H9 (cell line): Measurements from ENCODE around the gene ZNF513. TPM values are rescaled to one million over a fixed set of nuclear protein-coding genes. Genes with fewer than 3 reads are reported as not detected.

Experiments used
- DNase-seq: peaks from one replicate; pipeline ENCODE4 v3.0.0-alpha.2; 2017
- H2AFZ ChIP-seq: one replicate; pipeline ENCODE4 v1.6.1; 2013; ENCODE audit warnings: mild to moderate bottlenecking, low read length, control low read depth, moderate library complexity
- H2AK5ac ChIP-seq: 2 replicates; pipeline ENCODE4 v1.6.1; 2013; ENCODE audit warnings: low read length, control low read depth, mixed read lengths; ENCODE audit not compliant: insufficient read length
- H2BK120ac ChIP-seq: one replicate; pipeline ENCODE4 v1.6.1; 2013; ENCODE audit warnings: low read depth, mild to moderate bottlenecking, low read length, control low read depth, inconsistent platforms; ENCODE audit not compliant: poor library complexity, severe bottlenecking
- H2BK12ac ChIP-seq: 2 replicates; pipeline ENCODE4 v1.6.1; 2013; ENCODE audit warnings: low read length, control low read depth, mixed read lengths, low read depth; ENCODE audit not compliant: insufficient read length
- H2BK15ac ChIP-seq: 2 replicates; pipeline ENCODE4 v1.6.1; 2013; ENCODE audit warnings: low read depth, low read length, control low read depth
- H2BK20ac ChIP-seq: one replicate; pipeline ENCODE4 v1.6.1; 2013; ENCODE audit warnings: low read depth, mild to moderate bottlenecking, low read length, control low read depth, inconsistent platforms; ENCODE audit not compliant: poor library complexity, severe bottlenecking
- H2BK5ac ChIP-seq: 2 replicates; pipeline ENCODE4 v1.6.1; 2013; ENCODE audit warnings: low read length, control low read depth, mixed read lengths; ENCODE audit not compliant: insufficient read length
- H3K14ac ChIP-seq: 2 replicates; pipeline ENCODE4 v1.6.1; 2013; ENCODE audit warnings: low read length, control low read depth; ENCODE audit not compliant: insufficient read depth
- H3K18ac ChIP-seq: 2 replicates; pipeline ENCODE4 v1.6.1; 2013; ENCODE audit warnings: low read depth, mild to moderate bottlenecking, mixed read lengths, low read length, control low read depth; ENCODE audit not compliant: insufficient read length
- H3K23ac ChIP-seq: 2 replicates; pipeline ENCODE4 v1.6.1; 2013; ENCODE audit warnings: low read length, control low read depth, mixed read lengths, low read depth; ENCODE audit not compliant: insufficient read length
- H3K23me2 ChIP-seq: 2 replicates; pipeline ENCODE4 v1.6.1; 2013; ENCODE audit warnings: low read depth, mild to moderate bottlenecking, mixed read lengths, low read length, control low read depth; ENCODE audit not compliant: insufficient read length, poor library complexity, severe bottlenecking
- H3K27ac ChIP-seq: 2 replicates; pipeline ENCODE4 v1.5.1; 2013; ENCODE audit warnings: low read length, control low read depth, mixed read lengths, low read depth; ENCODE audit not compliant: insufficient read length
- H3K27me3 ChIP-seq: 2 replicates; pipeline ENCODE4 v1.6.1; 2013; ENCODE audit warnings: low read length, control low read depth, inconsistent platforms; ENCODE audit not compliant: insufficient read depth
- H3K4ac ChIP-seq: 2 replicates; pipeline ENCODE4 v1.6.1; 2013; ENCODE audit warnings: low read depth, mild to moderate bottlenecking, control low read depth, inconsistent platforms, low read length, moderate library complexity
- H3K4me1 ChIP-seq: 2 replicates; pipeline ENCODE4 v1.6.1; 2013; ENCODE audit warnings: low read length, control low read depth, inconsistent platforms; ENCODE audit not compliant: insufficient read depth
- H3K4me2 ChIP-seq: 2 replicates; pipeline ENCODE4 v1.6.1; 2013; ENCODE audit warnings: low read length, control low read depth, mixed read lengths; ENCODE audit not compliant: insufficient read length, insufficient read depth
- H3K56ac ChIP-seq: 2 replicates; pipeline ENCODE4 v1.6.1; 2013; ENCODE audit warnings: low read depth, mild to moderate bottlenecking, mixed read lengths, low read length, control low read depth; ENCODE audit not compliant: insufficient read length
- H3K79me1 ChIP-seq: 2 replicates; pipeline ENCODE4 v1.6.1; 2013; ENCODE audit warnings: low read depth, mild to moderate bottlenecking, moderate library complexity, low read length, control low read depth, inconsistent platforms; ENCODE audit not compliant: insufficient read depth, poor library complexity, severe bottlenecking
- H3K79me2 ChIP-seq: 2 replicates; pipeline ENCODE4 v1.6.1; 2013; ENCODE audit warnings: low read length, control low read depth, inconsistent platforms; ENCODE audit not compliant: insufficient read depth
- H3K9ac ChIP-seq: 2 replicates; pipeline ENCODE4 v1.6.1; 2013; ENCODE audit warnings: low read length, control low read depth, mixed read lengths; ENCODE audit not compliant: insufficient read length; ENCODE audit errors: extremely low read depth
- H3K9me3 ChIP-seq: one replicate; pipeline ENCODE4 v1.6.1; 2013; ENCODE audit warnings: low read depth, low read length, inconsistent platforms; ENCODE audit not compliant: control insufficient read depth
- H3T11ph ChIP-seq: one replicate; pipeline ENCODE4 v1.6.1; 2013; ENCODE audit warnings: mild to moderate bottlenecking, low read length, control low read depth, inconsistent platforms
- H4K20me1 ChIP-seq: one replicate; pipeline ENCODE4 v1.6.1; 2013; ENCODE audit not compliant: control insufficient read depth, insufficient read length, insufficient read depth
- H4K5ac ChIP-seq: 2 replicates; pipeline ENCODE4 v1.6.1; 2013; ENCODE audit warnings: low read depth, mild to moderate bottlenecking, mixed read lengths, low read length, control low read depth; ENCODE audit not compliant: insufficient read length
- H4K8ac ChIP-seq: replicated peaks from 2 replicates; pipeline ENCODE4 v1.6.1; 2013; ENCODE audit warnings: low read length, control low read depth, mixed read lengths, low read depth; ENCODE audit not compliant: insufficient read length
- H4K91ac ChIP-seq: 2 replicates; pipeline ENCODE4 v1.6.1; 2013; ENCODE audit warnings: low read depth, mild to moderate bottlenecking, moderate library complexity, mixed read lengths, low read length, control low read depth; ENCODE audit not compliant: insufficient read length
- H3K27ac Mint-ChIP-seq, 3 experiments: 2 replicates in 2 of 3; 3 replicates in 1 of 3; pipeline ENCODE4 v1.8.0; 2020 to 2021; ENCODE audit warnings: mixed read lengths in 3 of 3, mild to moderate bottlenecking in 1 of 3, moderate library complexity in 1 of 3
- H3K27me3 Mint-ChIP-seq: 2 replicates; pipeline ENCODE4 v1.8.0; 2021; ENCODE audit warnings: low read depth, mild to moderate bottlenecking, moderate library complexity, mixed read lengths
- H3K36me3 Mint-ChIP-seq, 3 experiments: 2 replicates in 2 of 3; 3 replicates in 1 of 3; pipeline ENCODE4 v1.8.0; 2020 to 2021; ENCODE audit warnings: low read depth in 3 of 3, mixed read lengths in 3 of 3; ENCODE audit not compliant: insufficient read depth in 1 of 3
- H3K4me1 Mint-ChIP-seq, 2 experiments: 2 replicates each; pipeline ENCODE4 v1.8.0; 2020; ENCODE audit warnings: mixed read lengths in 2 of 2
- H3K4me3 Mint-ChIP-seq, 2 experiments: 2 replicates in 1 of 2; 3 replicates in 1 of 2; pipeline ENCODE4 v1.8.0; 2020 to 2021; ENCODE audit warnings: mild to moderate bottlenecking in 2 of 2, mixed read lengths in 2 of 2, moderate library complexity in 1 of 2
- H3K9me3 Mint-ChIP-seq, 2 experiments: 2 replicates in 1 of 2; 3 replicates in 1 of 2; pipeline ENCODE4 v1.8.0; 2020; ENCODE audit warnings: mild to moderate bottlenecking in 2 of 2, mixed read lengths in 2 of 2, moderate library complexity in 1 of 2
- WGBS: extraction: QIAGEN DNeasy Blood & Tissue Kit; methylation state at CpG from one replicate; pipeline ENCODE4 v1.1.7; 2013; ENCODE audit warnings: missing lambda C conversion rate, low lambda C conversion rate, mixed read lengths; ENCODE audit not compliant: insufficient read length; ENCODE audit errors: extremely low coverage; 5-methylcytosine and 5-hydroxymethylcytosine counted together
- total RNA-seq: library from RNA; stranded (reverse); gene quantifications from 2 replicates; pipeline ENCODE4 v1.2.1, GENCODE V29; 2021
- TF ChIP-seq, protein P1 (sequence below): fragments of 200-600 bp; sonication (generic); conservative IDR thresholded peaks from 3 replicates; pipeline ENCODE4 v1.8.0; 2021; ENCODE audit warnings: antibody characterized with exemption, mild to moderate bottlenecking

ZNF513 gene
- total RNA-seq, 1 experiment from 2014 or later, result 26.5 TPM

DNA sequence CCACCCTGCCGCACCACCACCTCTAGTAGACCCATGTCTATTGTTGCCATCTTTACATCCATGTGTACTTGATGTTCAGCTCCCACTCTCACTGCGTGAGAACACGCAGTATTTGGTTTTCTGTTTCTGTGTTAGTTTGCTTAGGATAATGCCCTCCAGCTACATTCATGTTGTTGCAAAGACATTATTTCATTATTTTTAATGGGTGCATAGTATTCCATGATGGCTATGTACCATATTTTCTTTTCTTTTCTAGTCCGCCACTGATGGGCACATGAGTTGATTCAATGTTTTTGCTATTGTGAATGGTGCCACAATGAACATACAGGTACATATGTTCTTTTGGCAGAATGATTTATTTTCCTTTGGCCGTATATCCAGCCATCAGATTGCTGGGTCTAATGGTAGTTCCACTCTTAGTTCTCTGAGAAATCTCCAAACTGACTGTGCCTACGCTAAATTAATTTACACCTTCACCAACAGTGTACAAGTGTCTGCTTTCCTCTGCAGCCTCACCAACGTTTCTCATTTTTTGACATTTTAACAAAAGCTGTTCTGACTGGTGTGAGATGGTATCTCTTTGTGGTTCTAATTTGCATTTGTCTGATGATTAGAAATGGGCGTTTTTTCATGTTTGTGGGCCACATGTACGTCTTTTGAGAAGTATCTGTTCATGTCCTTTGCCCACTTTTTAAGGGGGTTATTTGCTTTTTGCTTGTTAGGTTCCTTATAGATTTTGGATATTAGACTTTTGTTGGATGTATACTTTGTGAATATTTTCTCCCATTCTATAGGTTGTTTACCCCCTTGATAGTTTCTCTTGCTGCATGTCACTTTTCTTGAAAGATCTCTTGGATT, 10.5 kb upstream of the ZNF513 start:
- Histone ChIP-seq H3K79me1 (peaks cover 6% of the 10 kb centered on the region), H3K9me3 (no peaks in the 10 kb centered on the region), H2AK5ac (no peak overlapping the region), H2AFZ (no peak overlapping the region), H4K20me1 (no peaks in the 10 kb centered on the region), H2BK5ac (no peak overlapping the region), H3K18ac (no peak overlapping the region), H3K27ac (no peak overlapping the region), H3K27me3 (no peaks in the 10 kb centered on the region), H3K23me2 (no peaks in the 10 kb centered on the region), H4K91ac (no peak overlapping the region), H3K4ac (no peak overlapping the region), H2BK120ac (no peak overlapping the region), H3K56ac (no peak overlapping the region), H3K79me2 (peaks cover 27% of the 10 kb centered on the region; the same call in 1 of the 2 replicates), H3K4me2 (no peak overlapping the region), H2BK20ac (no peak overlapping the region), H3K23ac (no peak overlapping the region), H3K14ac (no peak overlapping the region), H3K9ac (no peak overlapping the region), H2BK12ac (no peak overlapping the region), H3K4me1 (no peaks in the 10 kb centered on the region), H4K8ac (no peak overlapping the region), H2BK15ac (no peak overlapping the region), H3T11ph (no peak overlapping the region), H4K5ac (no peak overlapping the region)
- Mint-ChIP-seq H3K9me3 (no peaks in the 10 kb centered on the region), H3K4me1 (no peaks in the 10 kb centered on the region), H3K4me3 (no peak overlapping the region), H3K27me3 (no peaks in the 10 kb centered on the region), H3K36me3 (peaks cover 16 to 39% (median 22%) of the 10 kb centered on the region in 3 experiments; a peak in 6 of 7 replicates), H3K27ac (no peak overlapping the region)
- no peak for DNase-seq
- TF ChIP-seq, protein P1, sequence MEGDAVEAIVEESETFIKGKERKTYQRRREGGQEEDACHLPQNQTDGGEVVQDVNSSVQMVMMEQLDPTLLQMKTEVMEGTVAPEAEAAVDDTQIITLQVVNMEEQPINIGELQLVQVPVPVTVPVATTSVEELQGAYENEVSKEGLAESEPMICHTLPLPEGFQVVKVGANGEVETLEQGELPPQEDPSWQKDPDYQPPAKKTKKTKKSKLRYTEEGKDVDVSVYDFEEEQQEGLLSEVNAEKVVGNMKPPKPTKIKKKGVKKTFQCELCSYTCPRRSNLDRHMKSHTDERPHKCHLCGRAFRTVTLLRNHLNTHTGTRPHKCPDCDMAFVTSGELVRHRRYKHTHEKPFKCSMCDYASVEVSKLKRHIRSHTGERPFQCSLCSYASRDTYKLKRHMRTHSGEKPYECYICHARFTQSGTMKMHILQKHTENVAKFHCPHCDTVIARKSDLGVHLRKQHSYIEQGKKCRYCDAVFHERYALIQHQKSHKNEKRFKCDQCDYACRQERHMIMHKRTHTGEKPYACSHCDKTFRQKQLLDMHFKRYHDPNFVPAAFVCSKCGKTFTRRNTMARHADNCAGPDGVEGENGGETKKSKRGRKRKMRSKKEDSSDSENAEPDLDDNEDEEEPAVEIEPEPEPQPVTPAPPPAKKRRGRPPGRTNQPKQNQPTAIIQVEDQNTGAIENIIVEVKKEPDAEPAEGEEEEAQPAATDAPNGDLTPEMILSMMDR, result no peak
- no CpG with 5 or more reads among the region's 9 CpGs for WGBS
